Measurements from ENCODE around the gene RPS6KA2.

DNA sequence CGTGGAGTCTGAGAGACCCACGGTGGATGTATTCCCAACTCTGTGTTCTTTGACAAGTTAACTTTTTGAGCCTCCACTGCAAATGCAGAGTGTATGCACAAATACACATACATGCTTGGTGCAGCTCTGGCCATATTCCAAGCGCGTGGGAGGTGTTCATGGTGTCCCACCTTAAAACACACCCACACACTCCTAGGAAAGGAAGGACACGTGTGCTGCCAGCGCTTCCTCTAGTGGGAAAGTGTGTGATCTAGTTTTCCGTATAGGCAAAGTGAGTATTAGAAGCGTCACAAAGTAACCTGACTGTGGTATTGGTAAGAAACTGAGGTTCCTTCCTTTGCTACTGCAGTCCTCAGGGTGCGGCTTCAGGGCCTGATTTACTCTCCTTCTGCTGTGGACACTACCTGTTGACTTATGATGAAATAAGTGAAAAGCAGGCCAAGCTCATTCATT, 208.3 kb downstream of the RPS6KA2 start:
- TF ChIP-seq, protein P1, sequence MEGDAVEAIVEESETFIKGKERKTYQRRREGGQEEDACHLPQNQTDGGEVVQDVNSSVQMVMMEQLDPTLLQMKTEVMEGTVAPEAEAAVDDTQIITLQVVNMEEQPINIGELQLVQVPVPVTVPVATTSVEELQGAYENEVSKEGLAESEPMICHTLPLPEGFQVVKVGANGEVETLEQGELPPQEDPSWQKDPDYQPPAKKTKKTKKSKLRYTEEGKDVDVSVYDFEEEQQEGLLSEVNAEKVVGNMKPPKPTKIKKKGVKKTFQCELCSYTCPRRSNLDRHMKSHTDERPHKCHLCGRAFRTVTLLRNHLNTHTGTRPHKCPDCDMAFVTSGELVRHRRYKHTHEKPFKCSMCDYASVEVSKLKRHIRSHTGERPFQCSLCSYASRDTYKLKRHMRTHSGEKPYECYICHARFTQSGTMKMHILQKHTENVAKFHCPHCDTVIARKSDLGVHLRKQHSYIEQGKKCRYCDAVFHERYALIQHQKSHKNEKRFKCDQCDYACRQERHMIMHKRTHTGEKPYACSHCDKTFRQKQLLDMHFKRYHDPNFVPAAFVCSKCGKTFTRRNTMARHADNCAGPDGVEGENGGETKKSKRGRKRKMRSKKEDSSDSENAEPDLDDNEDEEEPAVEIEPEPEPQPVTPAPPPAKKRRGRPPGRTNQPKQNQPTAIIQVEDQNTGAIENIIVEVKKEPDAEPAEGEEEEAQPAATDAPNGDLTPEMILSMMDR (IDR thresholded peaks at IDR 0.05) = no peak
- no peak for TF ChIP-seq POLR2A (IDR thresholded peaks at IDR 0.05)
